ENCODE results near the gene CDC42BPB.

Gene CDC42BPB

DNA sequence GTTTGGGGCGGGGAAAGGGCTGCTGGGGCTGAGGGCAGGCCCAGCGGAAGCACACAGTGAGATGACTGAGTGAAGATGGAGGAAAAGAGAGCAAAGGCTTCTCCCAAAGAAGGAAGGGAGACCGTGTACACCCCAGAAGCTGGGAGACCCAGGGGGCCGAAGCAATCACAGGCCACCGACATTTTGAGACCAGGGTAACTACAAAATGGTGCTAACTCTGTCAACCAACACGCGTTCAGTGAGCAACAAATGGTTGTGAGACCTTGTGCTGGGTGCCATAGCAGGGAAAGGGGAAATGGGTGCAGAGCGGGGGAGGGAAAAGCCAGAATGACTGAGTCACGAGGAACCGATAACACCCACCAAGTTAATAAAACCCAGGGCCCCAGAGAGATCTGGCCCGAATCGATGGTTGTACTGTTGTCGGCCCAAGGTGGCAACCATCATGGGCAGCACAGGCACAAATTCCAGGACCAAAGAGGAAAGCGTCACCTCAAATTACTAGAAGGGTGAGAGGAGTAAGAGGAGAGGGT, 50.3 kb downstream of the CDC42BPB start:
- Histone ChIP-seq H3K27ac (ENCODE audit: extremely low read depth, low read depth, low read length) (no peak overlapping the region), H3K4me1 (ENCODE audit: control insufficient read depth, insufficient read depth, low read length) (no peaks in the 10 kb centered on the region; the same call in 1 of the 2 replicates), H3K36me3 (ENCODE audit: control insufficient read depth in 2 of 2, insufficient read depth in 1 of 2, low read length in 2 of 2) (peaks cover 5 to 50% of the 10 kb centered on the region in 2 experiments; a peak in 2 of 3 replicates), H3K9me3 (ENCODE audit: control insufficient read depth, insufficient read depth, low read depth, low read length) (no peaks in the 10 kb centered on the region), H3K4me3 (ENCODE audit: low read depth, low read length) (no peak overlapping the region)
- TF ChIP-seq ZNF146 (tag by site-specific recombination; IDR thresholded peaks at IDR 0.05) (no peak), ZNF292 (tag by site-specific recombination; IDR thresholded peaks at IDR 0.05; ENCODE audit: borderline replicate concordance, low read depth) (no peak), ZNF610 (tag by site-specific recombination; IDR thresholded peaks at IDR 0.05; ENCODE audit: borderline replicate concordance) (no peak), ZNF155 (tag by site-specific recombination; IDR thresholded peaks at IDR 0.05) (no peak), ZNF670 (tag by site-specific recombination; IDR thresholded peaks at IDR 0.05; ENCODE audit: low read depth) (no peak), ZNF624 (tag by site-specific recombination; IDR thresholded peaks at IDR 0.05) (no peak), ZNF549 (tag by site-specific recombination; IDR thresholded peaks at IDR 0.05) (no peak), ZNF16 (tag by site-specific recombination; IDR thresholded peaks at IDR 0.05; ENCODE audit: low read depth) (no peak), ZNF544 (tag by site-specific recombination; IDR thresholded peaks at IDR 0.05) (no peak), SCRT1 (tag by site-specific recombination; IDR thresholded peaks at IDR 0.05; ENCODE audit: borderline replicate concordance) (no peak)
- TF ChIP-seq, protein P1, sequence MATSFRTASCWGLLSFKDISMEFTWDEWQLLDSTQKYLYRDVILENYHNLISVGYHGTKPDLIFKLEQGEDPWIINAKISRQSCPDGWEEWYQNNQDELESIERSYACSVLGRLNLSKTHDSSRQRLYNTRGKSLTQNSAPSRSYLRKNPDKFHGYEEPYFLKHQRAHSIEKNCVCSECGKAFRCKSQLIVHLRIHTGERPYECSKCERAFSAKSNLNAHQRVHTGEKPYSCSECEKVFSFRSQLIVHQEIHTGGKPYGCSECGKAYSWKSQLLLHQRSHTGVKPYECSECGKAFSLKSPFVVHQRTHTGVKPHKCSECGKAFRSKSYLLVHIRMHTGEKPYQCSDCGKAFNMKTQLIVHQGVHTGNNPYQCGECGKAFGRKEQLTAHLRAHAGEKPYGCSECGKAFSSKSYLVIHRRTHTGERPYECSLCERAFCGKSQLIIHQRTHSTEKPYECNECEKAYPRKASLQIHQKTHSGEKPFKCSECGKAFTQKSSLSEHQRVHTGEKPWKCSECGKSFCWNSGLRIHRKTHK (tag by site-specific recombination; IDR thresholded peaks at IDR 0.05): no peak
- TF ChIP-seq, protein P2, sequence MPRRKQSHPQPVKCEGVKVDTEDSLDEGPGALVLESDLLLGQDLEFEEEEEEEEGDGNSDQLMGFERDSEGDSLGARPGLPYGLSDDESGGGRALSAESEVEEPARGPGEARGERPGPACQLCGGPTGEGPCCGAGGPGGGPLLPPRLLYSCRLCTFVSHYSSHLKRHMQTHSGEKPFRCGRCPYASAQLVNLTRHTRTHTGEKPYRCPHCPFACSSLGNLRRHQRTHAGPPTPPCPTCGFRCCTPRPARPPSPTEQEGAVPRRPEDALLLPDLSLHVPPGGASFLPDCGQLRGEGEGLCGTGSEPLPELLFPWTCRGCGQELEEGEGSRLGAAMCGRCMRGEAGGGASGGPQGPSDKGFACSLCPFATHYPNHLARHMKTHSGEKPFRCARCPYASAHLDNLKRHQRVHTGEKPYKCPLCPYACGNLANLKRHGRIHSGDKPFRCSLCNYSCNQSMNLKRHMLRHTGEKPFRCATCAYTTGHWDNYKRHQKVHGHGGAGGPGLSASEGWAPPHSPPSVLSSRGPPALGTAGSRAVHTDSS (tag by site-specific recombination; IDR thresholded peaks at IDR 0.05): no peak
- TF ChIP-seq, protein P3, sequence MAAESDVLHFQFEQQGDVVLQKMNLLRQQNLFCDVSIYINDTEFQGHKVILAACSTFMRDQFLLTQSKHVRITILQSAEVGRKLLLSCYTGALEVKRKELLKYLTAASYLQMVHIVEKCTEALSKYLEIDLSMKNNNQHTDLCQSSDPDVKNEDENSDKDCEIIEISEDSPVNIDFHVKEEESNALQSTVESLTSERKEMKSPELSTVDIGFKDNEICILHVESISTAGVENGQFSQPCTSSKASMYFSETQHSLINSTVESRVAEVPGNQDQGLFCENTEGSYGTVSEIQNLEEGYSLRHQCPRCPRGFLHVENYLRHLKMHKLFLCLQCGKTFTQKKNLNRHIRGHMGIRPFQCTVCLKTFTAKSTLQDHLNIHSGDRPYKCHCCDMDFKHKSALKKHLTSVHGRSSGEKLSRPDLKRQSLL (tag by site-specific recombination; IDR thresholded peaks at IDR 0.05): no peak
- TF ChIP-seq, protein P4, sequence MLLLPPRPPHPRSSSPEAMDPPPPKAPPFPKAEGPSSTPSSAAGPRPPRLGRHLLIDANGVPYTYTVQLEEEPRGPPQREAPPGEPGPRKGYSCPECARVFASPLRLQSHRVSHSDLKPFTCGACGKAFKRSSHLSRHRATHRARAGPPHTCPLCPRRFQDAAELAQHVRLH (tag by site-specific recombination; IDR thresholded peaks at IDR 0.05): no peak
- ChIA-PET POLR2A (no interaction called here), CTCF (interaction anchor here (0.5 kb wide), 1 partner anchor 166 kb away, joined by 3 read pairs; no protein-coding TSS in a partner anchor)

DNA sequence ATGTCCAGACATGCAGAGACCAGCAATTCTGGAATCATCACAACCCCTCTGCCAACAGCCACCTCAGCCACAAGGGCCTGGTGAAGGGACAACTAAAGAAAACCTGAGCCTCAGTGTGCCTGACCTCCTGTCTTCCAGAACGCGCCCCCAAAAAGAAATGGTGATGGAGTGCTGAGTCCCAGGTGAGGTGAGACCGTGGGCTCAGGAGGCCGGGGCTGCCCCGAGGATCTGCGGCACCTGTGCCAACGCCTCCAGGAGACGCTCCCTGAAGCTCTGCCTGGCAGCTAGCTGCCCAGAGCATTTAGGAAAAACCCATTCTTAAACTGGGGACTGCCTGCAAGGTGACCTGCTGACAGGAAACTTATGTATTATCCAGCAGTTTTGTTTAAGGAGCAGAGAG, 51.2 kb downstream of the CDC42BPB start:
- TF ChIP-seq ZNF571 (tag by site-specific recombination; IDR thresholded peaks at IDR 0.05) (no peak), RBAK (tag by site-specific recombination; IDR thresholded peaks at IDR 0.05) (no peak), GLIS1 (tag by site-specific recombination; IDR thresholded peaks at IDR 0.05) (no peak)
- H3K4me1 ChIP-seq (ENCODE audit: control insufficient read depth, insufficient read depth, low read length): no peaks in the 10 kb centered on the region; the same call in 1 of the 2 replicates
- H3K9me3 ChIP-seq (ENCODE audit: control insufficient read depth, insufficient read depth, low read depth, low read length): no peaks in the 10 kb centered on the region
- CTCF ChIA-PET: no interaction called here
- POLR2A ChIA-PET: interaction anchor here (0.6 kb wide), 1 partner anchor 256 kb away, joined by 3 read pairs; no protein-coding TSS in a partner anchor
- H3K4me3 ChIP-seq (ENCODE audit: low read depth, low read length): no peak overlapping the region
- H3K36me3 ChIP-seq (ENCODE audit: control insufficient read depth in 2 of 2, insufficient read depth in 1 of 2, low read length in 2 of 2): peaks cover 5 to 60% of the 10 kb centered on the region in 2 experiments; a peak in 2 of 3 replicates
- H3K27ac ChIP-seq (ENCODE audit: extremely low read depth, low read depth, low read length): no peak overlapping the region

DNA sequence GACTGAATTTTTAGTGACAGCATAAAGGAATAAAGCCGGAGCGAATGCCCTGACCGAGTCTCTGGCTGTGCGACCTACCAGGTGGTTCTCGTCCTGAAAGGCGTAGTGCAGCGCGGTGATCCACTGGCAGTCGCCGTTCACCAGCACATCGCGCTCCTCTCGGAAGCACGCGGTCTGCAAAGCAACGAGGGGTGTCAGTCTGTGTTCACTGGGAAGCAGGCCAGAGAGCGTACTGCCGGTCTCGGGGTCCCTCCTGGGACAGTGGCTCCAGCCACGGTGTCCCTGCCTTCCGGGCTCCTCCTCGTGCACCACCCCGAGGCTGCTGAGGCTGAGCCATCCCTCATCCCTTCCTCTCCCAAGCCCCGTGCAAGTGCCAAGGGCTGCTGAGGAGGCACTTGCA, 53.5 kb downstream of the CDC42BPB start:
- no peaks in the 10 kb centered on the region for H3K4me1 ChIP-seq (ENCODE audit: control insufficient read depth, insufficient read depth, low read length)
- POLR2A ChIA-PET: no interaction called here
- H3K9me3 ChIP-seq (ENCODE audit: control insufficient read depth, insufficient read depth, low read depth, low read length): no peaks in the 10 kb centered on the region
- H3K36me3 ChIP-seq (ENCODE audit: control insufficient read depth in 2 of 2, insufficient read depth in 1 of 2, low read length in 2 of 2): peaks cover 5 to 70% of the 10 kb centered on the region in 2 experiments; a peak in 1 of 3 replicates
- H3K4me3 ChIP-seq (ENCODE audit: low read depth, low read length): no peak overlapping the region
- CTCF ChIA-PET: no interaction called here
- no peak overlapping the region for H3K27ac ChIP-seq (ENCODE audit: extremely low read depth, low read depth, low read length)
- TF ChIP-seq, protein P5, sequence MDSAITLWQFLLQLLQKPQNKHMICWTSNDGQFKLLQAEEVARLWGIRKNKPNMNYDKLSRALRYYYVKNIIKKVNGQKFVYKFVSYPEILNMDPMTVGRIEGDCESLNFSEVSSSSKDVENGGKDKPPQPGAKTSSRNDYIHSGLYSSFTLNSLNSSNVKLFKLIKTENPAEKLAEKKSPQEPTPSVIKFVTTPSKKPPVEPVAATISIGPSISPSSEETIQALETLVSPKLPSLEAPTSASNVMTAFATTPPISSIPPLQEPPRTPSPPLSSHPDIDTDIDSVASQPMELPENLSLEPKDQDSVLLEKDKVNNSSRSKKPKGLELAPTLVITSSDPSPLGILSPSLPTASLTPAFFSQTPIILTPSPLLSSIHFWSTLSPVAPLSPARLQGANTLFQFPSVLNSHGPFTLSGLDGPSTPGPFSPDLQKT (IDR thresholded peaks at IDR 0.05; ENCODE audit: borderline replicate concordance, low read depth, low read length): no peak
- no peak for TF ChIP-seq ZNF239 (tag by site-specific recombination; IDR thresholded peaks at IDR 0.05)
- no peak for TF ChIP-seq ZNF596 (tag by site-specific recombination; IDR thresholded peaks at IDR 0.05)
- TF ChIP-seq, protein P6, sequence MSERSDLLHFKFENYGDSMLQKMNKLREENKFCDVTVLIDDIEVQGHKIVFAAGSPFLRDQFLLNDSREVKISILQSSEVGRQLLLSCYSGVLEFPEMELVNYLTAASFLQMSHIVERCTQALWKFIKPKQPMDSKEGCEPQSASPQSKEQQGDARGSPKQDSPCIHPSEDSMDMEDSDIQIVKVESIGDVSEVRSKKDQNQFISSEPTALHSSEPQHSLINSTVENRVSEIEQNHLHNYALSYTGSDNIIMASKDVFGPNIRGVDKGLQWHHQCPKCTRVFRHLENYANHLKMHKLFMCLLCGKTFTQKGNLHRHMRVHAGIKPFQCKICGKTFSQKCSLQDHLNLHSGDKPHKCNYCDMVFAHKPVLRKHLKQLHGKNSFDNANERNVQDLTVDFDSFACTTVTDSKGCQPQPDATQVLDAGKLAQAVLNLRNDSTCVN (tag by site-specific recombination; optimal IDR thresholded peaks at IDR 0.05): no peak
- TF ChIP-seq ZNF626 (tag by site-specific recombination; IDR thresholded peaks at IDR 0.05): no peak
- no peak for TF ChIP-seq TCF7L2 (IDR thresholded peaks at IDR 0.05; ENCODE audit: borderline replicate concordance, low read depth, low read length)
- no peak for TF ChIP-seq KLF8 (tag by site-specific recombination; IDR thresholded peaks at IDR 0.05)
